Spinal cord (tissue), 10 donors: Measurements from ENCODE around the gene ENDOV. TPM values are rescaled to one million over a fixed set of nuclear protein-coding genes. Genes with fewer than 3 reads are reported as not detected.

ENCODE experiments used
- DNase-seq, 6 donors: peaks; one replicate each; pipeline versions ENCODE4 v3.0.0 to v3.0.0-alpha.2; 2013 to 2015; ENCODE audit warnings: low spot score in 6 of 6, low read depth in 4 of 6
- H3K27ac ChIP-seq: one replicate; pipeline ENCODE4 v1.5.1; 2013; ENCODE audit warnings: low read depth, low read length, control low read depth
- H3K27me3 ChIP-seq: one replicate; pipeline ENCODE4 v1.6.1; 2013; ENCODE audit warnings: low read length; ENCODE audit not compliant: control insufficient read depth, insufficient read depth
- H3K36me3 ChIP-seq: one replicate; pipeline ENCODE4 v1.6.1; 2013; ENCODE audit warnings: low read length; ENCODE audit not compliant: control insufficient read depth, insufficient read depth
- H3K4me1 ChIP-seq: one replicate; pipeline ENCODE4 v1.6.1; 2013; ENCODE audit warnings: low read length; ENCODE audit not compliant: control insufficient read depth, insufficient read depth
- H3K4me3 ChIP-seq: one replicate; pipeline ENCODE4 v1.5.1; 2013; ENCODE audit warnings: low read depth, low read length, control low read depth
- H3K9me3 ChIP-seq: one replicate; pipeline ENCODE4 v1.6.1; 2013; ENCODE audit warnings: low read length; ENCODE audit not compliant: control insufficient read depth, insufficient read depth
- WGBS: methylation state at CpG from one replicate; pipeline ENCODE4 v1.1.5; 2013; ENCODE audit warnings: missing lambda C conversion rate; ENCODE audit not compliant: insufficient coverage; 5-methylcytosine and 5-hydroxymethylcytosine counted together
- polyA plus RNA-seq, 2 donors: library from polyadenylated mRNA; unstranded; fragments of 120-200 nt; gene quantifications; one replicate each; pipeline ENCODE4 v1.2.1, GENCODE V29; 2013; ENCODE audit not compliant: insufficient read length in 2 of 2
- total RNA-seq, 2 donors: library from RNA; depleted of rRNA in 1 of 2; stranded (reverse); fragments of 120-200 nt in 1 of 2; fragments of >200 nt in 1 of 2; gene quantifications; one replicate each; pipeline versions ENCODE4 v1.2.3 to v1.2.4, GENCODE V29; 2013 to 2014
- donor health status: healthy.

The ENDOV gene
- total and polyA plus RNA-seq, 4 donors: 14.3 to 51.6 (median 29.4) TPM

GRCh38 chr17:80428796-80429195, 13.8 kb downstream of the ENDOV start:
- H3K4me3 ChIP-seq: no peak overlapping the region
- WGBS: 83% methylated on average over 10 of the region's 11 CpGs
- peaks cover 66% of the 10 kb centered on the region for H3K36me3 ChIP-seq
- no peaks in the 10 kb centered on the region for H3K9me3 ChIP-seq
- peaks cover 8% of the 10 kb centered on the region for H3K4me1 ChIP-seq
- no peak overlapping the region for H3K27ac ChIP-seq
- DNase-seq: no peak
- no peaks in the 10 kb centered on the region for H3K27me3 ChIP-seq

DNA sequence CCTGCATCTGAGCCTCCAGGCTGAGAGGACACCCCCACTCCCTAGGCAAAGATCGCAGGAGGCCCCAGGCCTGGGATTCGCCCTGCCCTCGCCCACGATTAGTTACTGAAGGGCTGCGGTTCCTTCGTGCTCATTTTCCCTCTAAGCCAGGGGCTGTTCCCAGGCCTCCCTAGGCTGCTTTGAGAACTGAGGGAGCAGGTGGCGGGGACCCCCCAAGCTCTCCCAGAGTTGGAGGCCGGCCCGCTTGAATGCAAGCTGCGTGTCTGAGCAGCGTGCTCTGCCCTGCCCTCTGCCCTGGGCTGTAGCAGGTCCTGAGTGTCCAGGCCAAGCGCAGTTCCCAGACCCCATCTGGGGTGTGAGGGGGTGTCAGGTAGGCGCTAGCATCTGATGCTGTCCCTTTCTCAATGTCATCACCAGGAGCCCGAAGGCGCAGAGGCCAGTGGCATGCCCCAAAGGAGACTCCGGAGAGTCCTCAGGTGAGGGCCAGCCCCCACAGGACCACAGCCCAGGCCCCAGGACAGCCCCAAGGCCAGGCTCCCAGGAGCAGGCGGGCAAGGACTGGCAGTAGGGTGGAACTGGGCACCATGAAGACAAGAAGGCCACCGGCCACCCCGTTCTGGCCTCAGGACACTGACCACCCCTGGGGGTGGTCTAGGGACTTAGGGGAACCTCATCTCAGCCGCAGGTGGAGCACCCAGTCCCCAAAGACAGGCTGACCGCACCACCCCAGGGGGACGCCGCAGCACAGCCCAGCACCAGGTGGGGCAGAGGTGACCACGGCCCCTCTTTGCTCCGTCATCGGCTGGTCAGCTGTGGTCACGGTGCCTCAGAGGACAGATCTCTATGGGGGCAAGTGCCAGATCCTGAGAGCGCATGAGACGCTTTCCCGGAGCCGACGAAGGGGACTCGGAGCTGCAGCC, 14.6 kb downstream of the ENDOV start:
- no peaks in the 10 kb centered on the region for H3K27me3 ChIP-seq
- H3K36me3 ChIP-seq: peaks cover 60% of the 10 kb centered on the region
- no peaks in the 10 kb centered on the region for H3K9me3 ChIP-seq
- DNase-seq: no peak
- H3K27ac ChIP-seq: no peak overlapping the region
- H3K4me3 ChIP-seq: no peak overlapping the region
- peaks cover 8% of the 10 kb centered on the region for H3K4me1 ChIP-seq
- WGBS: 91% methylated on average over 33 of the region's 33 CpGs

DNA sequence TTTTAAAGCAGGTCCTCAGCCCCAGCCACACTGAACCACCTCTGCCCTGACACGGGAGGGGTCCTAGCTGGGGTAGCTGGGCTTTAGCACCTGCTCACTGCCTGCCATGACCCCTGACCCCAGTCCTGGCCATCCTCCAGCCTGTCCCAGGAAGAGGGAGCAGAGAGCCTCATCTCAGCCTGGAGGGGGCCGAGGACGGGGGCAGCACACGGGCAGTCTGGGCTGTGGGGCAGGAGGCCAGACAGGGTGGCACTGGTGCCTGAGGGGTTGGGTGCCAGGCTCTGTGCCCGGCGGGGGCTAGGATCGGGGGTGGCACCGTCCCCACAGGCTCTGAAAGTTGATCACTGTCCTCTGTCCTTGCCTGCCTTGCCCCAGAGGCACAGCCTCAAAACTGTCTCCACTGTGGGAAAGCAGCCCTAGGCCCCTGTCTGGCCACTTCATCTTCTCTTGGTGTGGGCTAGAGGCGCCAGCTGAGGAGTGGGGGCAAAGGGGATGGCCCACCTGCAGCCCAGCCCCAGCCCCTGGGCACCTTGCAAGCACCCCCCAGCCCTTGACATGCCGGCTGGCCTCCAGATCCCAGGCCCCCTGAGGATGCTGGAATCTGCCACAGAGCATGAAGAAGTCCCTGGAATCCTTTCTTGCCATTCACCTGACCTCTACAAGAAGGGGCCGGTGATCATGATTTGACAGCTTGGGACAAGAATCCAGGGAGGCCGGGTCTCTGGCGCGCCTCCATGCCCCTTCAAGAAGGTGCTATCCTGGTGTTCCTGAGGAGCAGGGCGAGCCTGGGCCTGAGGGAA, 15.7 kb downstream of the ENDOV start:
- DNase-seq: no peak
- H3K9me3 ChIP-seq: no peaks in the 10 kb centered on the region
- no peaks in the 10 kb centered on the region for H3K27me3 ChIP-seq
- peaks cover 8% of the 10 kb centered on the region for H3K4me1 ChIP-seq
- no peak overlapping the region for H3K27ac ChIP-seq
- no peak overlapping the region for H3K4me3 ChIP-seq
- H3K36me3 ChIP-seq: peaks cover 54% of the 10 kb centered on the region
- WGBS: 88% methylated on average over 15 of the region's 15 CpGs

- H3K27me3 ChIP-seq: no peaks in the 10 kb centered on the region
- H3K9me3 ChIP-seq: no peaks in the 10 kb centered on the region
- no peak overlapping the region for H3K4me3 ChIP-seq
- no peak for DNase-seq
- H3K36me3 ChIP-seq: peaks cover 51% of the 10 kb centered on the region
- WGBS: 89% methylated on average over 29 of the region's 29 CpGs
- H3K27ac ChIP-seq: no peak overlapping the region
- peaks cover 8% of the 10 kb centered on the region for H3K4me1 ChIP-seq
These were observed 16.6 kb downstream of the ENDOV start for GRCh38 chr17:80431246-80432195.

- H3K27me3 ChIP-seq: no peaks in the 10 kb centered on the region
These were observed 17.5 kb downstream of the ENDOV start for GRCh38 chr17:80432350-80432955.

DNA sequence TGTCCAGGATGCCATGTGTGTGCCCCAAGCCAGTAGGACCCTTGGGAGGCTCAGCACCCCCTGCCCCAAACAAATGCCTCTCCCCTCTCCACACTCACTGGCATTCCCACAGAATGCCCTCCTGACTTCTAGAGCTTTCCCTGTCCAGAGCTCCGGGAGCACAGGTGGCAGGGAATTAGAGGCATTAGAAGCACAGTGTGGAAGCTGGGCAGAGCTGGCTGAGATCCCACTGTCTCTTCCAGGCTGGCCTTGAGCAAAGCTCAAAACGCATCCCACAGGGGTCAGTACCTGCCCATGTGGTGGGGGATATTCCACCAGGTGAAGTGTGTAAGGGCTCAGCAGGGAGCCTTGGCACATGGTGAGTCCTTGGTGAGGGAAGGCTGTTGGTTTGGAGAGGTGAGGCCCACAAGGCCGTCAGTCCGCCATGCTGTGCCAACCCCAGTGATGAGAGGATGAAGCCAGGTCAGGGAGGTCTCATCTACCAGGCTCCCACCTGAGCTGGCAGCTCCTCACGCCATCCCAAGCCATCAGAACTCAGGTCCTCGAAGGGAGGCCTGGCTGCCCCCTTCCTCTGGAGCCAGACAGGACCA, 18.1 kb downstream of the ENDOV start:
- peaks cover 53% of the 10 kb centered on the region for H3K36me3 ChIP-seq
- WGBS: 85% methylated on average over 6 of the region's 6 CpGs
- no peak overlapping the region for H3K4me3 ChIP-seq
- no peaks in the 10 kb centered on the region for H3K4me1 ChIP-seq
- DNase-seq: no peak
- no peaks in the 10 kb centered on the region for H3K9me3 ChIP-seq
- H3K27ac ChIP-seq: no peak overlapping the region
- no peaks in the 10 kb centered on the region for H3K27me3 ChIP-seq

More at GRCh38 chr17:80432350-80432955, 17.5 kb downstream of the ENDOV start:
- Histone ChIP-seq H3K4me1 (no peaks in the 10 kb centered on the region), H3K4me3 (no peak overlapping the region), H3K9me3 (no peaks in the 10 kb centered on the region), H3K27ac (no peak overlapping the region), H3K36me3 (peaks cover 53% of the 10 kb centered on the region)
- DNase-seq: no peak
- 73% methylated on average over 12 of the region's 15 CpGs for WGBS

GRCh38 chr17:80433916-80434666, 19.1 kb downstream of the ENDOV start:
- Histone ChIP-seq H3K4me3 (no peak overlapping the region), H3K36me3 (peaks cover 52% of the 10 kb centered on the region), H3K27me3 (no peaks in the 10 kb centered on the region), H3K27ac (no peak overlapping the region), H3K9me3 (no peaks in the 10 kb centered on the region), H3K4me1 (no peaks in the 10 kb centered on the region)
- no peak for DNase-seq
- WGBS: 84% methylated on average over 10 of the region's 12 CpGs

DNA sequence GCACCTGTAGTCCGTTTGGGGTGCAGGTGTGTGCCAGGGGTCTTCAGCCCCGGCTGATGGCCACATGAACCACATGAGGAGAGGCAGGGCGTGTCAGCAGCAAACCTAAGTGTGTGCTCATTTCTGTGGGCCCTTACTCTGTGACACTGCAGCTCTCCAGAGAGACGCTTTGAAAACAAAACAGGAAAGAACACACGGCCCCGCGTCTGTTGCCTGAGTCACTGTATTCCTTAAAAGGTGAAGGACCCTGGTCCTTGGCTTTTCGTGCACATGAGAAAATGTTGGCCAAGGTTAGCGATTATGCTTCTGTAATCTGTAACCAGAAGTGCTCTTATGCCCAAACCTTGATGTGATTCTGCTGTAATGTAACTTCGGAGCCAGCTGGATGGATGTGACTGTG, 22.6 kb downstream of the ENDOV start:
- 87% methylated on average over 10 of the region's 10 CpGs for WGBS
- no peak overlapping the region for H3K27ac ChIP-seq

More for the DNA sequence above, 22.6 kb downstream of the ENDOV start:
- Histone ChIP-seq H3K27me3 (no peaks in the 10 kb centered on the region), H3K9me3 (no peaks in the 10 kb centered on the region), H3K36me3 (peaks cover 33% of the 10 kb centered on the region), H3K4me3 (no peak overlapping the region), H3K4me1 (peaks cover 18% of the 10 kb centered on the region)
- DNase-seq: no peak
